Measurements from ENCODE around the gene LAMA2. TPM values are rescaled to one million over a fixed set of nuclear protein-coding genes. Genes with fewer than 3 reads are reported as not detected.

The LAMA2 gene
- total RNA-seq, 4 donors from 2014 or later = 115 to 153 (median 134) TPM

DNA sequence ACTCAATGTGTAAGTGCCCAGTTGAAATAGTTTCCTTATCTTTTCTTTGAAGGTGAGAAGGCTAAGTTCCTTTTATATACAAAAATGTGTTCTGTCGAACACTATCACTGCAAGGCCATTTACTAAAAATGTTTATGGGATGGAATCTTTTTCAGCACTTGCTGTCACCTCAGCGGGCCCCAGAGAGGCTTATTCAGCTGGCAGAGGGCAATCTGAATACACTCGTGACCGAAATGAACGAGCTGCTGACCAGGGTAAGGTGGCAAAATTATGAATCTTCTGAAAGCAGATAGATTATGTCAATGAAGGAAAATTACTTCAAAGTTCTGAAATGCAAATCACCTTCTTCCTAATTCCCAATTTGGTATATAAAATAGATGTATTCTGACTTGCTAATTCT is 486.8 kb downstream of the LAMA2 start:
- TF ChIP-seq EP300 (IDR thresholded peaks at IDR 0.05) (no peak), POLR2A (IDR thresholded peaks at IDR 0.05; ENCODE audit: low read depth) (no peak), CTCF (IDR thresholded peaks at IDR 0.05) (no peak), POLR2AphosphoS5 (IDR thresholded peaks at IDR 0.05) (no peak)
- Histone ChIP-seq H3K27me3 (no peaks in the 10 kb centered on the region), H3K4me1 (peaks cover 0 to 7% (median 7%) of the 10 kb centered on the region in 4 donors), H3K36me3 (peaks cover 0 to 68% (median 0%) of the 10 kb centered on the region in 4 donors), H3K4me3 (no peak overlapping the region), H3K9me3 (no peaks in the 10 kb centered on the region), H3K27ac (replicated peaks in 1 of 4) (no peak overlapping the region)
- no peak for DNase-seq (ENCODE audit: extremely low spot score)
- intact Hi-C loops (cut with DNase I) = loop anchor here (10.0 kb wide), 1 partner anchor 645 kb away; no protein-coding TSS in a partner anchor
- 76% methylated on average over 5 of the region's 5 CpGs for WGBS

GRCh38 chr6:129370268-129370916 is 487.5 kb downstream of the LAMA2 start:
- no peak for DNase-seq (ENCODE audit: extremely low spot score)
- Histone ChIP-seq H3K27me3 (no peaks in the 10 kb centered on the region), H3K4me3 (no peak overlapping the region), H3K9me3 (no peaks in the 10 kb centered on the region), H3K27ac (replicated peaks in 1 of 4) (no peak overlapping the region), H3K4me1 (peaks cover 0 to 7% (median 7%) of the 10 kb centered on the region in 4 donors), H3K36me3 (peaks cover 0 to 72% (median 0%) of the 10 kb centered on the region in 4 donors)
- WGBS = 13% methylated on average over 9 of the region's 9 CpGs
- TF ChIP-seq POLR2AphosphoS5 (IDR thresholded peaks at IDR 0.05) (no peak), CTCF (IDR thresholded peaks at IDR 0.05) (peak; percentile 47 to 67 (median 60))
- intact Hi-C loops (cut with DNase I) = loop anchor here (10.0 kb wide), 1 partner anchor 646 kb away; no protein-coding TSS in a partner anchor

GRCh38 chr6:129381885-129382284 is 498.9 kb downstream of the LAMA2 start:
- H3K36me3 ChIP-seq = peaks cover 0 to 42% (median 0%) of the 10 kb centered on the region in 4 donors

GRCh38 chr6:129382916-129383315 is 500.0 kb downstream of the LAMA2 start:
- DNase-seq (ENCODE audit: extremely low spot score) = no peak
- peaks cover 0 to 52% (median 2%) of the 10 kb centered on the region in 4 donors for H3K36me3 ChIP-seq
- 88% methylated on average over 7 of the region's 7 CpGs for WGBS
- no peak for TF ChIP-seq CTCF (IDR thresholded peaks at IDR 0.05)
- no peak for TF ChIP-seq EP300 (IDR thresholded peaks at IDR 0.05)
- no peak for TF ChIP-seq POLR2AphosphoS5 (IDR thresholded peaks at IDR 0.05)
- TF ChIP-seq POLR2A (IDR thresholded peaks at IDR 0.05; ENCODE audit: low read depth) = no peak
- no peak overlapping the region for H3K4me3 ChIP-seq
- H3K4me1 ChIP-seq = peaks cover 0 to 10% (median 6%) of the 10 kb centered on the region in 4 donors
- intact Hi-C loops (cut with DNase I) = no loop called here
- no peaks in the 10 kb centered on the region for H3K27me3 ChIP-seq
- H3K27ac ChIP-seq (replicated peaks in 1 of 4) = no peak overlapping the region
- no peaks in the 10 kb centered on the region for H3K9me3 ChIP-seq

More at GRCh38 chr6:129381885-129382284, 498.9 kb downstream of the LAMA2 start:
- peaks cover 0 to 10% (median 6%) of the 10 kb centered on the region in 4 donors for H3K4me1 ChIP-seq
- H3K9me3 ChIP-seq = no peaks in the 10 kb centered on the region
- DNase-seq (ENCODE audit: extremely low spot score) = no peak
- intact Hi-C loops (cut with DNase I) = no loop called here
- no peak overlapping the region for H3K4me3 ChIP-seq
- WGBS = 30% methylated on average over 2 of the region's 2 CpGs
- H3K27ac ChIP-seq (replicated peaks in 1 of 4) = no peak overlapping the region
- no peak for TF ChIP-seq POLR2A (IDR thresholded peaks at IDR 0.05; ENCODE audit: low read depth)
- no peaks in the 10 kb centered on the region for H3K27me3 ChIP-seq

GRCh38 chr6:129385117-129385516 is 502.2 kb downstream of the LAMA2 start:
- peaks cover 0 to 64% (median 3%) of the 10 kb centered on the region in 4 donors for H3K36me3 ChIP-seq
- no peaks in the 10 kb centered on the region for H3K9me3 ChIP-seq
- intact Hi-C loops (cut with DNase I) = no loop called here
- DNase-seq (ENCODE audit: extremely low spot score) = no peak
- no peak overlapping the region for H3K27ac ChIP-seq (replicated peaks in 1 of 4)
- TF ChIP-seq POLR2A (IDR thresholded peaks at IDR 0.05; ENCODE audit: low read depth) (no peak), POLR2AphosphoS5 (IDR thresholded peaks at IDR 0.05) (no peak)
- H3K4me1 ChIP-seq = peaks cover 0 to 10% (median 6%) of the 10 kb centered on the region in 4 donors
- H3K27me3 ChIP-seq = no peaks in the 10 kb centered on the region
- H3K4me3 ChIP-seq = no peak overlapping the region
- 84% methylated on average over 1 of the region's 1 CpG for WGBS
